Fibroblast of villous mesenchyme (primary cell): ENCODE data around the gene ATP4A. TPM values are rescaled to one million over a fixed set of nuclear protein-coding genes. Genes with fewer than 3 reads are reported as not detected.
"Not testable (repeated sequence)": the region's sequence is repeated elsewhere in the genome, so short reads cannot be mapped to it uniquely, and the experiment has no call there.

ENCODE experiments used
- DNase-seq: peaks from one replicate; pipeline ENCODE4 v3.0.0-alpha.2; 2010; ENCODE audit warnings: low read depth
- H3K4me3 ChIP-seq: 2 replicates; pipeline ENCODE4 v1.5.1; 2011; ENCODE audit warnings: low read depth, mild to moderate bottlenecking, low read length
- total RNA-seq: library from RNA; depleted of rRNA; stranded (reverse); fragments of >200 nt; gene quantifications from 2 replicates; pipeline ENCODE4 v1.2.3, GENCODE V29; 2012
- TF ChIP-seq, protein P1 (sequence below): IDR thresholded peaks from 2 replicates; pipeline ENCODE4 v1.5.1; 2012; ENCODE audit warnings: low read depth, mild to moderate bottlenecking, low read length; ENCODE audit not compliant: insufficient read depth

ATP4A gene
- total RNA-seq, 1 donor: not detected

DNA sequence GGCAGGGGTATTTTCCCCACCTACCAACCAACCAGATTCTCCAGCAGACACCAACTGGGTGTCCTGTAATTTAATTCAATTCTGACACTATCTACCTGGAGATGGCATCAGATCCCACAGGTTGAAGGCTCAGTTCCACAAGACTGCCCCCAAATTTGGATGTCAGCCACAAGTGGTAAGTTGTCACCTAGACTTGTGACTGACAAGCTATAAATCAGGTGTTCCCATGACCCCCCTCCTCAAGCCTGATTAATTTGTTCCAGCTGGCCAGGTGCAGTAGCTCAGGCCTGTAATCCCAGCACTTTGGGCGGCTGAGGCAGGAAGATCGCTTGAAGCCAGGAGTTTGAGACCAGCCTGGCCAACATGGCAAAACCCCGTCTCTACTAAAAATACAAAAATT, 38.5 kb upstream of the ATP4A start:
- no peak for DNase-seq
- TF ChIP-seq, protein P1, sequence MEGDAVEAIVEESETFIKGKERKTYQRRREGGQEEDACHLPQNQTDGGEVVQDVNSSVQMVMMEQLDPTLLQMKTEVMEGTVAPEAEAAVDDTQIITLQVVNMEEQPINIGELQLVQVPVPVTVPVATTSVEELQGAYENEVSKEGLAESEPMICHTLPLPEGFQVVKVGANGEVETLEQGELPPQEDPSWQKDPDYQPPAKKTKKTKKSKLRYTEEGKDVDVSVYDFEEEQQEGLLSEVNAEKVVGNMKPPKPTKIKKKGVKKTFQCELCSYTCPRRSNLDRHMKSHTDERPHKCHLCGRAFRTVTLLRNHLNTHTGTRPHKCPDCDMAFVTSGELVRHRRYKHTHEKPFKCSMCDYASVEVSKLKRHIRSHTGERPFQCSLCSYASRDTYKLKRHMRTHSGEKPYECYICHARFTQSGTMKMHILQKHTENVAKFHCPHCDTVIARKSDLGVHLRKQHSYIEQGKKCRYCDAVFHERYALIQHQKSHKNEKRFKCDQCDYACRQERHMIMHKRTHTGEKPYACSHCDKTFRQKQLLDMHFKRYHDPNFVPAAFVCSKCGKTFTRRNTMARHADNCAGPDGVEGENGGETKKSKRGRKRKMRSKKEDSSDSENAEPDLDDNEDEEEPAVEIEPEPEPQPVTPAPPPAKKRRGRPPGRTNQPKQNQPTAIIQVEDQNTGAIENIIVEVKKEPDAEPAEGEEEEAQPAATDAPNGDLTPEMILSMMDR: no peak
- H3K4me3 ChIP-seq: no peak overlapping the region

DNA sequence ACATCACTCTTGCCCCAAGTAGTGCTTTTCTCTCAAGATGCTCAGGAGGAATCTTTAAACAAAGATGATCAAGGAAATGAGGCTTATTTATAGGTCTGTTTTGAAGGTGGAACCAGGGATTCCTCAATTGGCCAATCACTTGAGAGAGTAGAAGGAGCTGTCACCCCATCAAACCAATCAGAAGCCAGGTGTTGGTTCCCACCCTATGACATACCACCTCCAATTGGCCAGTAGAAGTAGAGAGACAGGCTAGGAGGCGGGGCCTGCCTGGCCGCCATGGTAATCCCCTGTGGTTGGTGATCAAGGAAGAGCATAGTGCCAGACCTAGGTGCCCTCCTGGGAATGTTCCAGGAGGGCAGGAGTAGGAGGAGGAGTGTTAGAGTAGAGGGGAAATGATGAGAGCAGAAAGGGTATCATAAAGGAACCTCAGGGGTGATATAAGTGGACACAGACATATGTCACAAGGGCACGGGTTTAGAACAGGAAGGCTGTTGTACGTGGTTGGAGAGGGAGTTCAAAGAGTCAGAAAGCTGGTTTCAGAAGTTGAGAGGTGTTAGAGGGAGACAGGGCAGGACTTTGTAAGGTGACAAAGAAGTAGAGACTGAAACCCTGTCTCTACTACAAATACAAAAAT, 33.0 kb upstream of the ATP4A start:
- TF ChIP-seq, protein P1: no peak
- no peak overlapping the region for H3K4me3 ChIP-seq
- DNase-seq: peak; percentile 7

DNA sequence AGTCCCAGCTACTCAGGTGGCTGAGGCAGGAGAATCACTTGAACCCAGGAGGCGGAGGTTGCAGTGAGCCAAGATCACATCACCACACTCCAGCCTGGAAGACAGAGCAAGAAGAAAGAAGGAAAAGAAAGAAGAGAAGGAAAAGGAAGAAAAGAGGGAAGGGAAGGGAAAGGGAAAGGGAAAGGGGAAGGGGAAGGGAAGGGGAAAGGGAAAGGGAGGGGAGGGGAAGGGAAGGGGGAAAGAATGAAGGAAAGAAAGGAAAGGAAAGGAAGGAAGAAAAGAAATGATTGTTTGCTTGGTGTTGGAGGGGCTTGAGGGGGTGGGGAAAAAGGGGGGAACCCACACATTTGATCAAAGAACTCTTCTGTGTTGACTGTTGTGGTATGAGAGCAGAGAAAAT, 32.5 kb upstream of the ATP4A start:
- TF ChIP-seq, protein P1: no peak
- DNase-seq: no peak
- no peak overlapping the region for H3K4me3 ChIP-seq

DNA sequence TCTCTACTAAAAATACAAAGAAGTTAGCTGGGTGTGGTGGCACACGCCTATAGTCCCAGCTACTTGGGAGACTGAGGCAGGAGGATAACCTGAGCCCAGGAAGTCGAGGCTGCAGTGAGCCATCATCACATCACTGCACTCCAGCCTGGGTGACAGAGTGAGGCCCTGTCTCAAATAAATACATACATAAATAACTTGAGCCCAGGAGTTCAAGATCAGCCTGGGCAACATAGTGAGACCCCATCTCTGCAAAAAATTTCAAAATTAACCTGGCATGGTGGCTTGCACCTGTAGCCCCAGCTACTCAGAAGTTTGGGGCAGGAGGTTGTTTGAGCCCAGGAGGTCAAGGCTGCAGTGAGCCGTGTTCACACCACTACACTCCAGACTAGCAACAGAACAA, 31.6 kb upstream of the ATP4A start:
- DNase-seq, H3K4me3 ChIP-seq: not testable (repeated sequence)

DNA sequence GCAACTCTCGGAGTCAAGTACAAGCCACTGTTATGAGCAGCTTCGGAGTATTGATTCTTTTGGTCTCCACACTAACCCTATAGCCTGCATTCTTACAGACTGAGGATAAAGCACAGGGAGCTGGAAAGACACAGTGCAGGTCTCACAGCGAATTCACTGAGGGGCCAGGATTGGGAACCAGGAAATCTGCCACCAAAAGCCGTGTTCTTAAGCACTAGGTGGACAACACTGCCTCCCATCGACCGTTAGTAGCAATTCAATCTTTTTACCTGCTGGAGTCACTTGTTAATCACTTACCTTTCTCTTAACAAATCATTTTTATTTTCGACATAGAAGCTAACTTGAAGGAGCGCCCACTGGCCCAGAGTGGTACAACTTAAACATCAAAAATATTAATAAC, 28.8 kb upstream of the ATP4A start:
- TF ChIP-seq, protein P1: peak; percentile 56
- no peak overlapping the region for H3K4me3 ChIP-seq
- DNase-seq: peak; percentile 42

- TF ChIP-seq, protein P1: no peak
- DNase-seq: no peak
- H3K4me3 ChIP-seq: no peak overlapping the region
Observed at GRCh38 chr19:35590875-35591274, 27.4 kb upstream of the ATP4A start.

- H3K4me3 ChIP-seq: no peak overlapping the region
- TF ChIP-seq, protein P1: no peak
- no peak for DNase-seq
Observed at GRCh38 chr19:35587321-35587720, 23.9 kb upstream of the ATP4A start.
